Measurements from ENCODE around the gene GPC6.

DNA sequence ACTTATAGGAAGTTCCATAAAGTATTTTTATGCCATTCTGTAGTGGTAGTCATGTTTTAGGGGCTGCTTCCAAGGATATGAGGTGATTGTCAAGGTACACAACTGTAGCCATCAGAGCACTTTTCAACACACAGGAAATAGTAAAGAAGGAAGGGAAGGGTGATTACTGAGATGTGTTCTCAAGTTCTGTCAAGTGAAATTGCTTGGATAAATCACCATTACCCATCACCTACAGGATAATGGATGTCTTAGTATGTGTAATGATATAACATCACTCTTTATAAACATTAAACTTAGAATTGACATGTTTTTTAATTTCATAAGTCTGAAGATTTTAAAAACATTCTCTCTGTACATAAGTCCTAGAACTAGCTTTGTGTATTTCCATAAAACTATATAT lies 765.0 kb downstream of the GPC6 start:
- TF ChIP-seq POLR2A (IDR thresholded peaks at IDR 0.05) (no peak), POLR2AphosphoS5 (IDR thresholded peaks at IDR 0.05) (no peak)
- TF ChIP-seq, protein P1, sequence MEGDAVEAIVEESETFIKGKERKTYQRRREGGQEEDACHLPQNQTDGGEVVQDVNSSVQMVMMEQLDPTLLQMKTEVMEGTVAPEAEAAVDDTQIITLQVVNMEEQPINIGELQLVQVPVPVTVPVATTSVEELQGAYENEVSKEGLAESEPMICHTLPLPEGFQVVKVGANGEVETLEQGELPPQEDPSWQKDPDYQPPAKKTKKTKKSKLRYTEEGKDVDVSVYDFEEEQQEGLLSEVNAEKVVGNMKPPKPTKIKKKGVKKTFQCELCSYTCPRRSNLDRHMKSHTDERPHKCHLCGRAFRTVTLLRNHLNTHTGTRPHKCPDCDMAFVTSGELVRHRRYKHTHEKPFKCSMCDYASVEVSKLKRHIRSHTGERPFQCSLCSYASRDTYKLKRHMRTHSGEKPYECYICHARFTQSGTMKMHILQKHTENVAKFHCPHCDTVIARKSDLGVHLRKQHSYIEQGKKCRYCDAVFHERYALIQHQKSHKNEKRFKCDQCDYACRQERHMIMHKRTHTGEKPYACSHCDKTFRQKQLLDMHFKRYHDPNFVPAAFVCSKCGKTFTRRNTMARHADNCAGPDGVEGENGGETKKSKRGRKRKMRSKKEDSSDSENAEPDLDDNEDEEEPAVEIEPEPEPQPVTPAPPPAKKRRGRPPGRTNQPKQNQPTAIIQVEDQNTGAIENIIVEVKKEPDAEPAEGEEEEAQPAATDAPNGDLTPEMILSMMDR (IDR thresholded peaks at IDR 0.05) = no peak

Measured in suprapubic skin (tissue), 4 donors.